Right lobe of liver (tissue), 4 donors: Measurements from ENCODE around the gene C20orf144.

Source experiments
- CTCF ChIP-seq, 4 donors: fragments of 200-600 bp in 3 of 4; fragments of 450-650 bp in 1 of 4; IDR thresholded peaks; one replicate each; pipeline versions ENCODE4 v1.5.1 to v1.8.0; 2016 to 2022; ENCODE audit warnings: antibody characterized with exemption in 4 of 4, mild to moderate bottlenecking in 2 of 4
- POLR2A ChIP-seq: fragments of 450-650 bp; IDR thresholded peaks from one replicate; pipeline ENCODE4 v1.6.1; 2017; ENCODE audit warnings: antibody characterized with exemption, mild to moderate bottlenecking
- donor health status: DM: no; HTN: no; CAD: no.
- donor health status: DM: no; HTN: no; CAD: no.
- donor health status: DM: no; HTN: yes; CAD: no.

DNA sequence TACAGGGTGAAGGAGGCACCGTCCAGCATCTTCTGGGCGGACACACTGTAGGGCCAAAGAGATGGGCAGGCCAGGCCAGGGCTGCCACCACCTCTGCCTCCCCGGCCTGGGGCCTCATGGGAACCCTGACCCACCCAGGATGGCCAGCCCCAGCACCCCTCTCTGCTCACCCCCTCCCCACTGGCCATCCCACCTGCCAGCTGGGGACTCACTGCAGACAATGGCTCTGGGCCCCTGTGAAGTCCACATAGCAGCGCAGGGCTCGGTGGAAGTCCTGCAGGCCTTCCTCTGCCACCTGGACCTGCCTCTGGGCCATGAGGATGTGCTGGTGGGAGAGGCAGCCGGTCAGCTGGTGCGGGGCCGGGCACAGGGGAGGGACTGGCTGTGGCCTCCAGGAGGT lies 3.6 kb upstream of the C20orf144 start:
- TF ChIP-seq CTCF (IDR thresholded peaks at IDR 0.05) (no peak), POLR2A (no peak)
